ENCODE results near the gene TRAF7. TPM values are rescaled to one million over a fixed set of nuclear protein-coding genes. Genes with fewer than 3 reads are reported as not detected.

The TRAF7 gene
- polyA plus RNA-seq, 5 donors, result 41.0 to 62.8 (median 45.7) TPM

DNA sequence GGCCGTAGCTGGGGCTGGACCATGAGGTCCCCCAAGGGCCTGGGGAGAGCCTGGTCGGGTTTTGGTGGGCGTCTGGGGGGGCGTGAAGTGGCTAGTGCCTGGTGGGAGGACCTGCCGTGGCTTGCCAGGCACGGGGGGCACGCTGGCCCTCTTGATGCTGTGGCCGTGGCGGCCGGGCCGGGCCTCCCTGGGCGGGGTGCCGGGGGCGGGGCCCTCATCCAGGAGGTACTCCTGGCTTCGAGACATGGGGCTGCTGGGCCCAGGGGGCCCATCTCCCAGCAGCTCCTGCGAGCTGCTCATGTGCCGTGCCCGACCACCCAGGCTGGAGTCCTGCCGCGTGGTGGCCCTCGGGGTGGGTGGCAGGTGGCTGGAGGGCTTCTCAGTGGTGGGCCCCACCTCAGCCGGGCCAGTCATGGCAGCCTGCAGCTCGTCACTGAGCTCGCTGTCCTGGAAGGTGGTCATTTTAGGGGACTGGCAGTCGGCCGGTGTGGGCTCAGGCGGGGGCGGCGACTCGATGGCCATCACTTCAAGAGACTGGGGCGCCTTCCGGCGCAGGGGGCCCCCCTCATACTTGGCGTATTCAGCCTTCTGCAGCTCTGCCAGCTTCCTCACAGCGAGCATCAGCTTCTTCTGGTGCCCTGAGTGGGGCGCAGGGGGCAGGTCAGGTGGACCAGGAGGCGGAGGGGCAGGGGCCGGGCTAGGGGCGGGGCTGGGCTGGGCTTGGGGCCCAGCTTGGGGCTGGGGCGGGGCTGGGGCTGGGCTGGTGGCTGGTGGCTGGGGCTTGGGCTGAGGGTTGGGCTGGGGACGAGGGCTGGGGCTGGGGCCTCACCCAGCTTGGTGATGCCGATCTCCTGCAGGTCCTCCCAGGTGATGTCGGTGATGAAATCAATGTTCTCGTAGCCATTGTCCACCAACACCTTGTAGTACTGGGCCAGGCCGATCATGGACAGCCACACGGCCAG, 25.7 kb downstream of the TRAF7 start:
- no peak for DNase-seq

DNA sequence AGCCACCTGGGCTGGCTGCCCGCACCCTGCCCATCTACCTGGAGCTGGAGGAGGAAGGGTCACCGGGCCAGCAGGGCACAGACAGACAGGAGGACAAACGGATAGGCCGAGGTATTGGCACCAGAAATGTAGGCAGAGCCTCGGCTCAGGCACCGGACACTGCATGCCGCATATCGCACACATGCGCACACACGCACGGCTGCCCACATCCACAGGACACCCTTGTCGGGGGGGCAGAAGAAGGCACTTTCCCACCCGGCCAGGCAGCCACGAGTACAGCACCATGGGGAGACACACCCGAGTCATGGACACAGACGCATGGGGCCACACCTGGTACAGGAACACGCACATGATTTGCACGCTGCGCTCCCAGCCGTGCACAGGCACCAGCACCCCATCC, 26.4 kb downstream of the TRAF7 start:
- no peak for DNase-seq

DNA sequence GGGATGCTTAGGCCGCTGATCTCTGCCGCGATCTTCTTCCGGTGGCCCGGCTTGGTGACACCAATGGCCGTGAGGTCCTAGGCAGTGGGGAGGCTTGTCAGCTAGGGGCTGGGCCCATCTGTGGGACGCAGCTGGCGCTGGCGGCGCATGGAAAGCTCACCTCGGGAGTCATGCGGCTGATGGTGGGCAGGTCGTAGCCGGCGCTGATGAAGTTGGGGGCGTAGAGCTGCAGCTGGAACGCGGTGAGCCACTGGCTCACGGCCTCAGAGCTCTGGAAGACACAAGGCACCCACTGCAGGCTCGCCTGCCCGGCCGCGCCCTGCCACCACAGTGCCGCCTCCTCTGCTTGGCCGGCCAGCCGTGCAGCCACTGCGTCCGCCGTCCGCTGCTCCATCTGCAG, 28.1 kb downstream of the TRAF7 start:
- no peak for DNase-seq

DNA sequence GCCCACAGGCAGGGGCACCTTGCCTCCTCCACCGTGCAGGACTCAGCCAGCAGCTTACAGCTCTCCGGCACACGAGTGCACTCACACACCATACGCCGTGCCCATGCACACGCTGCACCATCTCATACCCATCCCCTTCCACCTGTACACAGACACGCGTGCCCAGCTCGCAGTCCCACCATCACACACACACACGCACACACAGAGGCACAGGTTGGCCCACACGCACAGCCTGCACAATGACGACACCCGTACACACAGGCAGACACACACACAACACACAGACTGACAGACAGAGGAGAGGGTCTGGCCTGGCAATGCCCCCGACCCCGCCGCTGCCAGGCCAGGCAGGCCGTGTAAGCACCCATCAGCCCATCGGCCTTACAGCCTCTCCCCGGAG, 28.8 kb downstream of the TRAF7 start:
- DNase-seq, result no peak

DNA sequence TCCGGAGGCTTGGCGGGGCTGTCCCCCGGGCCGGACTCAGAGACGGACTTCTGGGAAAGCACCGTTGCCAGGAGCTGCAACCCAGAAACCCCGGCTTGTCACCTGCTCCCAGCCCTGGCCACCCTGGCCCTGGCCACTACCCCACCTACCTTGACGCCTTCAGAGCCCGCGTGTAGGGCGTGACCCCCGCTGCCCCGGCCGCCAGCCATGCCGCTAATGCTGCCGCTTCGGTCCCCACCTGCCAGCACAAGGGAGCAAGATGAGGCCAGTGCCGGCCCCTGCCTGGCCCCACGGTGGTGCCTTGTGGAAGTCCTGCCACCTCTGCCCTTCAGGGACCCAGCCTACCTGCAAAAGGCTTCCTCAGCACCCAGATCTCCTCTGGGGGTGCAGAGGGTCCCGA, 29.4 kb downstream of the TRAF7 start:
- no peak for DNase-seq

DNA sequence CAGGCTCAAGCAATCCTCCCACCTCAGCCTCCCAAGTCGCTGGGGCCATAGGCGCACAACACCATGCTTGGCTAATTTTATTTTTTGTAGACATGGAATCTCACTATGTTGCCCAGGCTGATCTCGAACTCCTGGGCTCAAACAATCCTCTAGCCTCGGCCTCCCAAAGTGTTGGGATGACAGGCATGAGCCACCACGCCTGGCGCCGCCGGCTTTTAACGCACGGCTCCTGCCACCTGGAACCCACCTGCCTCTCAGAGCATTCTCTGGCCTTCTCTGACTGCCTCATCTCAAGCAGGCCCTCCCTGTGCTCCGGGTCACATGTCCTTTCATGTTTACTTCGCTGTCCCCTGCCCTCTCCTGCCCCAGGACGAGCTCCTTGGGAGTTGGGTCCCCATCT, 30.5 kb downstream of the TRAF7 start:
- DNase-seq, result no peak

DNA sequence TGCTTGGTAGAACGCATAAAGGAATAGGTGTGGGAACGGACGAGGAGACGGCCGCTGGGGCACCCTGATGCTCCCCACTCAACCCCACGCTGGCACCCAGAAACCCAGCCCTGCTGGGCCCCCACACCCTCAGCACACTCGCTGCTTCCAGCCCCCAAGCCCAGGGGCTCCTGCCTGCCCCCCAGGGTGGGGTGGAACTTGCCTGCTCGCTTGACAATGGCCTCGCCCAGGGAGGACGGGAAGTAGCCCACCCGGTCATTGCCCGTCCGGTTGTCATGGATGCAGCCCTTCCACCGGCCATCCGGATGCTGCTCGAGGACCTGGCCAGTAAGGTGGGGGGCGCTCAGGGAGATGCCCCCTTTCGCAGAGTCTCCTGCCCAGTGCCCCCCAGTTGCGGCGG, 30.9 kb downstream of the TRAF7 start:
- no peak for DNase-seq

DNA sequence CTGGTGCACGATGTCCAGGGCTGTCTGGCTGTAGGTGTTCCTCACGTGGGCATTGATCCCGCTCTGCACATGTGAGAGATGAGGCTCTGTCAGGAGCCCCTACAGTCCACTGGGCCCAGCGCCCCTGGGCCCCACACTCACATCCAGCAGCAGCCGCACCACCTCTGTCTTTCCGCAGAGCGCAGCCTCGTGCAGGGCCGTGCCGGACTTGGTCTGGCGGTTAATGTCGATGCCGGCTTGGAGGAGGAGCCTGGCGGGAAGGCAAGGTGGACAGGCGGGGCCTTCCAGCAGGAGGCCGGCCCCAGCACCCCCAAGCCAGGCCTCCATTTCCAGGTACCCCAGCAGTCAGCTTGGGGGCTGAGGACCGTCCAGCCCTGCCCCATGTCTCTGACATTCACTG, 31.6 kb downstream of the TRAF7 start:
- no peak for DNase-seq

DNA sequence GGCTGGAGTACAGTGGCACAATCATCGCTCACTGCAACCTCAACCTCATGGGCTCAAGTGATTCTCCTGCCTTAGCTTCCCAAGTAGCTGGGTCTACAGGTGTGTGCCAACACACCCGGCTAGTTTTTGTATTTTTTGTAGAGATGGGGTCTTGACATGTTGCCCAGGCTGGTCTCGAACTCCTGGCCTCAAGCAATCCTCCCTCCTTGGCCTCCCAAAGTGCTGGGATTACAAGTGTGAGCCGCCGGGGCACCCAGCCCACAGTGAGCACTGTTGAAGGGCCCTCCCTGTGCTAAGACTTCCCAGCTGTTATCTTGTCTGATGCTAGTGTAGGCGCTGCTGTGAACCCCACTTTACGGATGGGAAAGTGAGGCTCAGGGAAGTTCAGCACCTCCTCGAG, 32.8 kb downstream of the TRAF7 start:
- no peak for DNase-seq

DNA sequence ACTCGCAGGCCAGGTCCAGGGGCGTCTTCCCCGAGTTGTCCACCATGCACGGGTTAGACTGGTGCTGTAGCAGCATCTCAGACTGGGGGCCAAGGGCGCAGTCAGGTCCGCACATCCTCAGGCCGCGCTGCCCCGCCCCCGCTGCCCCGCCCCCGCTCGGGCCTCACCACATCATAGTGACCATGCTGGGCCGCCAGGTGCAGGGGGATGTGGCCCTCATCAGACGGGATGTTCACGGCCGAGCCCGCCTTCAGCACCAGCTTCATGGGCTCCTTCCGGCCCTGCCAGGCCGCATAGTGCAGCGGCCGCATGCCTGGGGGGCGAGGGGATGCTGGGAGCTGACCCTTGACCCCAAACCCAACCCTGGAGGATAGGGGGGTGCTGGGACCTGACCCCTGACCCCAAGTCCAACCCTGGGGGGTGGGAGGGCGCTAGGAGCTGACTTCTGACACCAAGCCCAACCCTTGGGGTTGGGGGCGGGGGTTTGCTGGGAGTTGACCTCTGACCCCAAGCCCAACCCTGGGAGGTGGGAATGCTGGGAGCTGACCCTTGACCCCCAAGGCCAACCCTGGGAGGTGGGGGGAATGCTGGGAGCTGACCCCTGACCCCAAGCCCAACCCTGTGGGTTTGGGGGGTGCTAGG, 33.8 kb downstream of the TRAF7 start:
- no peak for DNase-seq

DNA sequence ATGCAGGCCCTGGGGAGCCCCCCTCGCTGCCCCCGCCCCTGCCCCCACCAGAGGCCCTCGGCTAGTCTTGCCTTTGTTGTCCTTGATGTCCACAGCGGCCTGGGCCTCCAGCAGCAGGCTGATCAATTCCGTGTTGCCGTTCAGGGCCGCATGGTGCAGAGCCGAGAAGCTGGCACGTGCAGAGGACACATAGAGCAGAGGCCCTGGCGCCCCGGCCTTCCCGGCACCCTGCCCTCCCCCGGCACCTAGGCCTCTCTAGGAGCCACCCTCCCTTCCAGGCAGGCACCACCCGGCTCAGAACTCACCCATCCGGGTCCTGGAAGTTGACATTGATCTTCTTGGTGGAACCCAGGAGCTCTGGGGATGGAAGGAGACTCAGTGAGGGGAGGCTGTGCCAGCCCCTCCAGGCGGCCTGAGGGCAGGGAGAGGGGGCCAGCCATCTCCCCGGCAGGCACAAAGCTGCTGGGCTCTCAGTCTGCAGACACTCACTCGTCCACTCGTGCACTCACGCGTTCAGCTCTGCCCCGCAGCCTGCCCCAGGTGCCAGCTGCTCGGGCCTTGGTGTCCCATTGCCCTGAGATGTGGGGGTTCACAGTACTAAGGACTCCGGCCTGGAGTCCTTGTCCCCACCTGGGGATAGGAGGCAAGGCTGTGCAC, 34.5 kb downstream of the TRAF7 start:
- DNase-seq, result no peak

DNA sequence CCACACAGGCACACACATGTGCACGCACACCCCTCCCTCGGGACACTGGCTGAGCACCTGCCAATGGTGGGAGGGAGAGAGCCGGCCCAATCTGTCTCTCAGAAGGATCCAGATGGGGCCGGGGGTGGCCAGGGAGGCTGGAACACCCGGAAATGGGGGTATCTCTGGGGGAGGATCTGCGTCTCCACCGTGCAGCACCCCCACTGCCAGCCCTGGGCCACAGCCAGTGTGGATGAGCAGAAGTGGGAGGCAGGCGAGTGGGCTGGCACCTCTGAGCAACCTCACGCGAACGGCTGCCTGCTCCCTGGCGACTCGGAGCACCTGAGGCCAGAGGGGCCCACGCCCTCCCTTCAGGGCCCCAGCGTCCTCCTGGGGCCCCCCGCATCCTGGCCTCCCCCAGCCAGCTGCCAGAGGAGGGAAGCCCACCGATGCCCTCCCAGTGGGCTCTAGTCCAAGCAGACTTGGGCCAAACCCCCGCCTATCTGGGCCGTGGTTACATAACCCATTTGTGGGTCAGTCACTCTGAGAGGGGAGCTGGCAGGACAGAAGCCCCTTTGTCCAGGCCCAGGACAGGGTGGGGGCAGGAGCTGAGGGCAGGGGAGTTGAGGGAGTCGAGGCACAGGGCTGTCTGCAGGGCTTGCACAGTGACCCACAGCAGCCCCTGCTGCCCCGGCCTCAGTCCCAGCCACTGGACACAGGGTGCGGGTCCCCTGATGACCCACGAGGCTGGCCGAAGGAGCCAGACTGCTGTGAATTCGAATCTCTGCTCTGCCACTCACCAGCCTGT, 35.3 kb downstream of the TRAF7 start:
- DNase-seq, result no peak

DNA sequence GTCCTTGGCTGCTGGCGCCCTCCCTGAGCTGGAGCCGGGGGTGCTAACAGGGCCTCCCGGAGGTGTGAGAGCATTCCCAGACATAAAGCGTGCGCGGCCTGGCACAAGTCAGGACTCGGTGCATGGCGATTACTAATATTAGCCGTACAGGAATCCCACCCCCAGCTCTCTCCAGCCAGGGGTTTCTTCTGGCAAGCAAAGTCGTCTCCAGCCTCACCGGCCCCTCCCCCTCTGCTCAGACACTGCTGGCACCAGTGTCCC, 35.8 kb downstream of the TRAF7 start:
- no peak for DNase-seq

DNA sequence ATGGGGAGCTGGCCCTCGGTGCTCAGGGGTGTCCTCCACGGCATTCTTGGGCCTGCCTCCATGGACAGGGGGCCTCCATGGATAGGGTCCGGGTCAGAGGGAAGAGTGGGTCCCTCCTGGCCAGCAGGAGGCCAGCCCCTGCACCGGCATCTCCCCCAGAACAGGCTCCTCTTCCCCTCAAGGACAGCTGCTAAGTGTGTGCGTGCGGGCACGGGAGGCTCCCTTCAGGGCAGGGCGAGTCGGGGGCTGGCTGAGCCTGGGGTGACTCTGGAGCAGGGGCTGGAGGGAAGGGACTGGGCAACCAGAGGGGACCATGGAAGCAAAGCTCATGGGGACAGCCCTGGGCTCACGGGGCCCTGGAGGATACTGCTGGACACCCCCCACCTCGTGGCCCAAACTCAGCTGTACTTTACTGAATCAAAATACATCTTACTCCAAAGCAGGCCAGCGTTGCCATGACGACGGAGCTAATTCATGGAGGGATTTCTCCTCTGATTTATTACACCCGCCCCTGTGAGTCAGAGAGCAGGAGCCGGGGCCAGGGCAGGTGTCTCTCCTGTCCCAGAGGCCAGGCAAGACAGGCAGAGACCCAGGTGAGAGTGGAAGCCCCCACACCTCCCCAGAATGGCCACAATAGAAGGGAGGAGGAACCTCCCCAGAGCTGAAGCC, 38.7 kb downstream of the TRAF7 start:
- DNase-seq, result no peak

DNA sequence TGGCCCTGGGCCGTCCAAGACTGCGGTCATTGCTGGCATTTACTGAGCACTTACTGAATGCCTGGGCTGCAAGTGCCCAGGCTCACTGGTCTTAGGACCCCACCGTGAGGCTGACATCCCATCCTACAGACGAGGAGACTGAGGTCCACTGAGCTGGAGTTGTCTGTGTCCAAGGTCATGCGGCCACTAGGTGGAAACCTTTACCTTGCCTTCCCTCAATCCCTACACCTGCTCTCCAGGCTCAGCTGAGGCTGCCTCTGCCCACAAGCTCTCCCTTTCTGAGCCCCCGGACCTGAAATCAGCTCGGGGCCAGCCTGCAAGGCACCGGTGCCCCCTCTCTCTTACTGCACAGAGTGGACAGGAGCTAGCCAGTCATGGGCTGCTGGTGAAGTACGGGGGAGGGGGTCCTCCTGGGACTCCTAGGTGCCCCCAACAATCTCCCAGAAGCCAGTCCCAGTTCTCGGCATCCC, 39.3 kb downstream of the TRAF7 start:
- no peak for DNase-seq

DNA sequence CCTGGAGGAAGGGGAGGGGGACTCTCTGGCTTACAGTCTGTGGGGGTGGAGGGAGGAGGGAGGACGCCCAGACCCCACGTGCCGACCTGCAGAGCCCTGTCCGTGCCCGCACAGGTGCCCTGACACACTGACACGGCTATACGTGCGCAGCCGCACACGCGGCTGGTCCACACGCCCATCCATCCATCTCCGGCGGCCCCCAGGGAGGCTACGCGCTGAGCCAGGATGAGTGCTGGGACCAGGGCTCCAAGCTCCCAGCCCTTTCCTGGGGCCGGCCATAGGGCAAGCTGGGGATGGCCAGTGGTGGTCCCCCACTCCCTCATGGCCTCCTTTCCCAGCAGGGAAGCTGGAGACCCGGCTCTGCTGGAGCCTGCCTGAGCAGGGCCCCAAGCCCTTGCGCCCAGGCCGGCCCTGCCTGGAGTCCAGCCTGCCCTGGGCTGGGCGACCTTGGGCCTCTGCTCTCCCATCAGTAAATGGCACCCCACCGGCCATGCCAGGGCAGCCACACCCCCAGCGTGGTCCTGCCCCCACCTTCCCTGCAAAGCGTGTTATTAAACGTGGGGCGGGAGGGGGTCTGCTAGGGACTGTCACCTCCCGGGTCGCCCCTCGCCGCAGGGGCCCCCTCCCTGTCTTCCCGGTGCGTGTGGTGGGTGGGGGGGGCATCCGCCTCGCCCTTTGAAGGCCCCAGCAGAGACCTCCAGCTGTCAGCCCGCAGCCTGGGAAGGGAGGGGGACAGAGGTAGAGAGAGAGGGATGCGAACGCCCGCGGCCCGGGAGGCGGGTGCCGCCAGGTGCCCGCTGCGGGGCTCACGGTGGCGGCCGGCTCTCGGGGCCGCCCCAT, 40.0 kb downstream of the TRAF7 start:
- no peak for DNase-seq

DNA sequence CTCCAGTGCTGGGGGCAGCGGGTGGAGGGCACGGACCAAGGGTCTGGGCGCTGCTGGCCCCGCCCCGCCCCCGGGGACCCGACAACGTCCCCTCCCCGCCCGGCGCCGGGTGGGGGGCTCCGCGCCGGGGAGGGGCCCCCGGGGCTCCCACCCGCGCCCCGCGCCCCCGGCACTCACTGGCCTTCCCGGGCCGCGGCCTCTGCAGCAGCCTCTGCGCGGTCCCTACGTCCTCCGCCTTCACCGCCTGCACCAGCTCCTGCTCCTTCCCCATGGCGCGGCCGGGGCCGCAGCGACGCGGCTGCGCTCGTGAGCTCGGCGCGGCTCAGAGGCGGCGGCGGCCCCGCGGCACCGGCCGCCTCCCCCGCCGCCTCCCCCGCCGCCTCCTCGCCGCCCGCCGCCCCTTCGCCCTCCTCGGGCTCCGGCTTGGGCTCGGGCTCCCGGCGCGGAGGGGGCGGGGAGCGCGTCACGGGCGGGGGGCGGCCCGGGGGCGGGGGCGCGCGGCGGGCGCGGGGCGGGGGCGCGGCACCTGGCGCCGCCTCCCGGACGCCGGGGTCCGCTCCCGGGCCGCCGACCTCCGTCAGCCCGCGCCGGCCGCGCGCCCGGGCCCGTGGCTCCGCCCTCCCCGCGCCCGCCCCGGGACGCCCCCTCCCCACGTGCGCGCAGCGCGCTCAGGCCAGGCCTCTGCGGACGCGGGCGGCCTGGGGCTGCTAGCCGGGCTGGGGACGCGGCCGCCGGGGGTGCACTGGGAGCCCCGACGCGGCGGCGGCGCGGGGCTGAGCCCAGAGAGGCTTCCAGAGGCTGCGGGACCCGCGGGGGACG, 40.8 kb downstream of the TRAF7 start, which contains the start of gene CASKIN1:
Gene CASKIN1, minus strand, starts transcription at position 444 of the 819 bp plus-strand sequence. Its CDS starts 173 bp downstream, at position 271.
- DNase-seq, result no peak

DNA sequence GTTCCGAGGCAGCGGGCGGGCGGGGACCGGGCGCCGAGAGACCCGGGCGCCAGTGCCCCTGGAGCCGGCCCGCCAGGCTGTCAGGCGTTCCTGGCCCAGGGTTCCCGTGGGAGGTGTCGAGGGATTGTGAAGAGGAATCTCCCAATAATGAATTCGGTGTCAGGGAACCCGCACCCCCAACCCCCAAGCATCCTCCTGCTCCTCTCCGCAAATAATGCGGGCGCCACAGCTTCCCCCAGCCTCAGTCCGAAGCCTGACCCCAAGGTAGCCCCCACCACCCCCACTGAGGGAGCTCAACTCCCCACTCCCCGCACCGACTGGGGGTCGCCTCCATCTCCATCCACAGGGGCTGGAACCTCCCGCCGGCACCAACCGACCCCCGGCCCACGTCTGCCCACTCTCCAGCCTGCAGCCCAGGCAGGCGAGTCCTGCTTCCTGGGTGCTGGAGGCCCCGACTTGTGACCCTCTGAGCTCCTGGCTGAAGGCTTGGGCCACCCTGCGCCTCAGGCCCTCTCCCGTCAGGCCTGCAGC, 41.5 kb downstream of the TRAF7 start:
- DNase-seq, result no peak

DNA sequence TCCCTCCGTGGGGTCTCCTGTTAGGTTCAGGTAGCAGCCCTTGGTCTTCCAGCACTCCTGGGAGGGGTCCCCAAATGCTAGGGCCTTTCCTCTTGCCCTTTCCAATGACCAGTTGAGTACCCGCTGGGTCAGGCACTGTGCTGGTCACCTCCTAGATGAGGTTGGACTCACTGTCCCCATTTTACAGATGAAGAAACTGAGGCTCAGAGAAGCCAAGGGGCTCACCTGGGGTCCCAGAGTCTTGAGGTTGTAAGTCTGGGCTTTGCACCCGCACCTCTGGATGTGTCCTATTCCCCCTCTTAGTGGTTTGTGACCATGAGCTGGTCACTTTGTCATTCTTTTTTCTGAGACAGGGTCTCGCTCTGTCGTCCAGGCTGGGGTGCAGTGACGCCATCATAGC, 42.2 kb downstream of the TRAF7 start:
- no peak for DNase-seq
